Heart left ventricle (tissue), 13 donors: ENCODE results near the gene TARBP2.

Experiments
- POLR2A ChIP-seq, 2 donors: fragments of 450-650 bp; IDR thresholded peaks; one replicate each; pipeline ENCODE4 v1.6.1; 2017; ENCODE audit warnings: antibody characterized with exemption in 2 of 2, mild to moderate bottlenecking in 2 of 2, moderate library complexity in 2 of 2
- TF ChIP-seq, protein P1 (sequence below), 12 donors: fragments of 200-600 bp; sonication (generic) in 4 of 12; IDR thresholded peaks; one replicate each; pipeline versions ENCODE4 v1.5.0 to v1.8.0; 2018 to 2022; ENCODE audit warnings: antibody characterized with exemption in 12 of 12, mild to moderate bottlenecking in 5 of 12
- donor health status: ischemic (EF 13 %, LVEDD 7.1; RV severe dilation, severe dysfunction).
- donor health status: DM: no; HTN: yes; CAD: no.
- donor health status: DM: no; HTN: no; CAD: no.
- donor health status: ischemic (EF 25% LVEDD 6.9; RV normal size, moderate dysfunction).
- donor health status: ischemic (EF 25% LVEDD 5.7; RV mildly dilated, moderate dysfunction).
- donor health status: ischemic (EF 35%, LVEDD 5.7; RV mildly dilated, moderate dysfunction).
- donor health status: nonischemic (EF 11% LVEDD 7.7; RV severe dilation, severe dysfunction).
- donor health status: DM: yes; HTN: yes; CAD: no.
- donor health status: PGD.
- donor health status: ischemic (EF 29% LVEDD 5.4; RV normal size, mild dysfunction).
- donor health status: nonischemic (EF 23%, LVEDD 6.1; RV moderate dilation, normal function).

DNA sequence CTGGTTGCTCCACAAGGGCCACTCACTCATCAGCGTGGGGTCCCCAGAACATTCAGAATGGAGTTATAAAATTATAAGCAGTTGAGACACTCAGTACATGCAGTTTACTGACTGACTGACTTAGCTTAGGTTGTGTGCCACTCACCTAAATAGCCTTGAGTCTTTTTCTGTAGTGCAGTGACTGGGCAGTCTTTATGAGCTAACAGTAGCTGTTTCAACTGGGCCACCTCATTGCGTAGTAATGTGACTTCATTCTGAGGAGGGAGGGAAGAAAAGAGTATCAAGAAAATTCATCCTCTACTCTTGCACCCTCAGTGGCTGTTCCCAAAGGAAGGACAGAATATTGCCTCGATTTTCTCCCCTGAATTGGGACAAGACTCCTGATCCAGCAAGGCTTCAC is 22.0 kb downstream of the TARBP2 start:
- no peak for TF ChIP-seq POLR2A (IDR thresholded peaks at IDR 0.05)
- TF ChIP-seq, protein P1, sequence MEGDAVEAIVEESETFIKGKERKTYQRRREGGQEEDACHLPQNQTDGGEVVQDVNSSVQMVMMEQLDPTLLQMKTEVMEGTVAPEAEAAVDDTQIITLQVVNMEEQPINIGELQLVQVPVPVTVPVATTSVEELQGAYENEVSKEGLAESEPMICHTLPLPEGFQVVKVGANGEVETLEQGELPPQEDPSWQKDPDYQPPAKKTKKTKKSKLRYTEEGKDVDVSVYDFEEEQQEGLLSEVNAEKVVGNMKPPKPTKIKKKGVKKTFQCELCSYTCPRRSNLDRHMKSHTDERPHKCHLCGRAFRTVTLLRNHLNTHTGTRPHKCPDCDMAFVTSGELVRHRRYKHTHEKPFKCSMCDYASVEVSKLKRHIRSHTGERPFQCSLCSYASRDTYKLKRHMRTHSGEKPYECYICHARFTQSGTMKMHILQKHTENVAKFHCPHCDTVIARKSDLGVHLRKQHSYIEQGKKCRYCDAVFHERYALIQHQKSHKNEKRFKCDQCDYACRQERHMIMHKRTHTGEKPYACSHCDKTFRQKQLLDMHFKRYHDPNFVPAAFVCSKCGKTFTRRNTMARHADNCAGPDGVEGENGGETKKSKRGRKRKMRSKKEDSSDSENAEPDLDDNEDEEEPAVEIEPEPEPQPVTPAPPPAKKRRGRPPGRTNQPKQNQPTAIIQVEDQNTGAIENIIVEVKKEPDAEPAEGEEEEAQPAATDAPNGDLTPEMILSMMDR (IDR thresholded peaks at IDR 0.05) = no peak
